Skeletal muscle cell (primary cell): ENCODE results near the gene USP43.

Experiments used
- DNase-seq: peaks from one replicate; pipeline ENCODE4 v3.0.0-alpha.2; 2010; ENCODE audit warnings: low read depth
- H3K4me3 ChIP-seq: 2 replicates; pipeline ENCODE4 v1.5.1; 2011; ENCODE audit warnings: low read depth, mild to moderate bottlenecking, control low read depth, low read length, moderate library complexity

The USP43 gene

DNA sequence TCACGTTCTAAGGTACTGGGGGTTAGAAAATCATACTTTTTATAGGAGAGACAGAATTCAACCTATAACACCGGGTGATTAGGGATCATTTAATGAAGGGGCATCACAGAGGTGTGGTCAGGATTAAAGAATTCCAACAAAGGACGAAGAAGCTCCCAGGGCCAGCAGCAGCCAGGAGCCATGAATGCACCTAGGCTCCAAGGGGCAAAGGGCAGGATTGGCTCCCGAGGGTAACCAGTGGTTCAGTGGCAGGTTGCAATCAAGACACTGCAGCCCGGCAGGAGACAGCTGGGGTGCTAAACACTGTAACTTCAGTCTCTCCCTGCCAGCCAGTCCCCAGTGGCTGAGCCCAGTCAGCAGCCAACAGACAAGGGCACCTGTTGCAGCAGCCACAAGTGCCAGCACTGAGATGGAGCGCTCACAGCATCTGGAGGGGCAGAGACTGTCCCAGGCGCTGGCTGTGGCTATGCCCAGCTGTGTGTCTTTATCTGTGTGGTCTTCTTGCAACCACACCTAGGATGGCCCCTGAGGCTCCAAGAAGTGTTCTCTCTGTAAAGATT, 122.2 kb downstream of the USP43 start:
- DNase-seq, result no peak
- H3K4me3 ChIP-seq, result no peak overlapping the region

DNA sequence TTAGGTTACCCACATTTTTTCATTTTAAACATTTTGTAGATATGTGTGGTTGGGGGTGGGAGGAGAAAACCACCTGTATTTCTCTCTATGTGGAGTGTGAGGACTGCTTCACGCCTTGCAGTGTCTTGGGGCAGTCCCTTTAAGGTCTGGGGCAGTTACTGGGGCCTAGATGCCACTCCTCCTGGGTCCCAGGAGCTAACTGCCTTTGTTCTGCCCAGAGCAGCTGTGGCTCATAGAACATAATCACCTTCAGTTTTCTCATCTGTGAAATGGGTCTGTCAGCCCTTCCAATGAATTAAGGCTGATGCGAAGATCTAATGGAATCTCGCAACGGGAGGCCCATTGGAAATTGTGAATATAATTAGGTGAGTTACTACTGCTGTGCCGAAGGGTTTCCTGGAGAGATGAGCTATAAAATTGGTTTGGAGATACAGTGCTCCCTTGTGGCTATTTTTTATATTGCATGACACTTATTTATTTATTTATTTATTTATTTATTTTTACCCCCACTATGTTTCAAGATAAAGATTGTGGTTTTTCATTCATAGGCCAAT, 123.1 kb downstream of the USP43 start:
- no peak for DNase-seq
- H3K4me3 ChIP-seq, result no peak overlapping the region

DNA sequence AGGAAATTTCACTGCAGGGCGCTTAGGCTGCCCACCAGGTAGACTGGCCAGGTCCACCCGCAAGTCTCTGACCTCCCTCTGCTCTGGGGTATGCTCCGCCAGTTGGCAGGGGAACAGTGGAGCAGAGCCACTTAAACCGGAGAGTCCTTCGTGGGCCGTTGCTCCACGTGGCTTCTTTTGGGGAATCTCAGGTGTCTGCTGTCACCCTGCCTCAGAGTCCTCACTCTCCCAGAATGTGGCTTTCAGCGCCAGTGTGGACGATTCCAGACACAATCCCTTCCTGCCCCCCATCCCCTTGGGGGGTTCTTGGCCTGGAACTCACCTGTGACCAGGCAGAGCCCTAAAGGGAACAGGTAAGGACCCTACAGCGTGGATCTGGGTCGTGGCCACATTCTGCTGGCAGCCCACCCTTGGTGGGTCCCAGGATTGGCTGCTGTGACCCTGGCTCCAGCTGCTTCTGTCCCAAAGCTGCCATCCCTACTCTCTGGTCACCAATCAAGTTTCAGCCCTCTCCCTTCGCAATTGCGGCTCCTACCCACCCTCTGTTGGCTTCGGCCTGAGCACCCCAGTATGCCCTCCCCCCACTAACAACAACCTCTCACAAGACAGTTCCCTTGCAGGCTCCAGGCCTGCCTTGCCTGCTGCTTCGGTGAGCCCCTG, 123.8 kb downstream of the USP43 start:
- H3K4me3 ChIP-seq, result no peak overlapping the region
- no peak for DNase-seq

DNA sequence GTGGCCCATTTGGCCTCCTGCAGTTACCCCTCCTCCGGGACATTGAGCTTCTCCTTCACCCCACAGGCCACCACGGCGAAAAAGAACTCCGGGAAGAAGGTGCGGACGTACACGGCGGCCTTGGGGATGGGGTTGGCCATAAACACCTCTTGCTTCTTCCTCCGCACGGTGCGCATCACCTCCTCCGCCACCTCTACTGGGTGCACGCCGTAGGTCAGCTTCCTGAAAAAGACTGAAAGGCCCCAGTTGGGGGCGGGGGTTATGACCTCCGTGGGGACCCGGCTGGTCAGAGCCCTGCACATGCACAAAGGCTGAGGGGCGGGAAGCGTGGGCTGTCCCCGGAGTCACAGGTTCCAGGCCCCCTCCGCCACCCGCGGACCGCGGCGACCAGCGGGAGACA, 126.1 kb downstream of the USP43 start:
- no peak for DNase-seq
- no peak overlapping the region for H3K4me3 ChIP-seq

DNA sequence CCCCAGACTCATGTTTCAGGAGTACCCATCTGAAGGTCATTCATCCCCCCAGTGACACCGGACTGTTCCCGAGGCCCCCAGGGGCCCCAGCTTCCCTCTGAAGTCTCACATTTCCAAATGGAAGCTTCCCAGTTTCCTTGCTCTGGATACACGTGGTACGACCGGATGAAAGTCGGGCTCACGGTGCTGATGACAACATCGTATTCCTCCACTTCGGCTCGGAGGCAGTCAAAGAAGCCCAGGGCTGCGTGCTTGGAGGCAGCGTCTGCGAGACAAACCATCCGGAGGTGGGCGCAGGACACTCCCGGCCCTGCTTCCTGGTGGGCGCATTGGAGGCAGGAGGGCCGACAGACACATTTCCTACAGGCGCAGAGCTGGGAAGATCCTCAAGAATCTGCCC, 127.3 kb downstream of the USP43 start:
- H3K4me3 ChIP-seq, result no peak overlapping the region
- DNase-seq, result no peak

DNA sequence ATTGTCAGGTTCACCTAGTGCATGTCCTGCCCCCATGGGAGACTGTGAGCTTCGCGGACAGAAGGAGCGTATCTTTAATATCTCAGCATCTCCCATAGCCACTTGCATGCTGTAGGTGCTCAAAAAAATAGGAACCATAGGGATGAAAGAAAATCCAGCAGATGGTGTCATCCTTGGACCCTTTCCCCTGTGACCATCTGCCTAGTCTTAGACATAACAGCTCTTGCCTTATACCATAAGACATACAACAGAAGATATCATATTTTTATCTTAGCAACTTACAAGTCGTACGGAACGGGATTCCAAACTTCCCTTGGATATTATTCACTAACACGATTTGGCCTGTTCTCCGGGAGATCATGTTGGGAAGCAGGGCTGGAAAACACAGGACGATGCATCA, 131.6 kb downstream of the USP43 start:
- no peak overlapping the region for H3K4me3 ChIP-seq
- DNase-seq, result no peak
